IMR-90 (cell line): ENCODE results near the gene UBE2E2. TPM values are rescaled to one million over a fixed set of nuclear protein-coding genes. Genes with fewer than 3 reads are reported as not detected.

Experiments
- ATAC-seq: fragments of 200-7000 bp; cut with Tn5 transposase; 2 replicates; pipeline ENCODE4 v1.9.1; 2020; ENCODE audit warnings: low read depth, mild to moderate bottlenecking, moderate library complexity
- BruUV-seq: library from RNA; stranded (reverse); fragments of 400-500 nt; replicated peaks from 2 replicates; lab custom pipeline; 2021; lab: Mats Ljungman, UMichigan
- CTCF ChIA-PET: fragments of 300-600 bp; formaldehyde crosslinking; extraction: SDS; loops from one replicate; lab custom pipeline; 2021; ENCODE audit warnings: antibody characterized with exemption; lab: Yijun Ruan, JAX
- POLR2A ChIA-PET: fragments of 300-600 bp; sonication (Branson Sonifier 250); formaldehyde crosslinking; loops from one replicate; lab custom pipeline; 2022; ENCODE audit warnings: antibody characterized with exemption; ENCODE audit not compliant: unreplicated experiment; lab: Charles Lee
- DNase-seq: peaks from one replicate; pipeline ENCODE4 v3.0.0; 2013
- H2AFZ ChIP-seq: replicated peaks from 2 replicates; pipeline ENCODE3; 2013; ENCODE audit warnings: low read length, mild to moderate bottlenecking; ENCODE audit not compliant: poor library complexity
- H2AK5ac ChIP-seq: 2 replicates; pipeline ENCODE4 v1.6.1; 2013; ENCODE audit warnings: low read depth, low read length, inconsistent platforms
- H2AK9ac ChIP-seq: replicated peaks from 2 replicates; pipeline ENCODE3; 2013; ENCODE audit warnings: mild to moderate bottlenecking, low read depth, low read length, moderate library complexity; ENCODE audit not compliant: poor library complexity
- H2BK120ac ChIP-seq: 2 replicates; pipeline ENCODE4 v1.6.1; 2013; ENCODE audit warnings: low read depth, low read length, inconsistent platforms
- H2BK15ac ChIP-seq: 3 replicates; pipeline ENCODE4 v1.6.1; 2013; ENCODE audit warnings: low read depth, low read length, inconsistent platforms
- H2BK20ac ChIP-seq: 2 replicates; pipeline ENCODE4 v1.6.1; 2013; ENCODE audit warnings: low read depth, mild to moderate bottlenecking, inconsistent platforms, low read length, moderate library complexity
- H2BK5ac ChIP-seq: 2 replicates; pipeline ENCODE4 v1.6.1; 2013; ENCODE audit warnings: mild to moderate bottlenecking, low read depth, low read length, inconsistent platforms; ENCODE audit not compliant: poor library complexity, severe bottlenecking
- H3K14ac ChIP-seq: replicated peaks from 2 replicates; pipeline ENCODE4 v1.6.1; 2013; ENCODE audit warnings: low read depth, low read length, inconsistent platforms
- H3K18ac ChIP-seq: 2 replicates; pipeline ENCODE4 v1.6.1; 2013; ENCODE audit warnings: low read depth, low read length, control low read depth
- H3K23ac ChIP-seq: 2 replicates; pipeline ENCODE4 v1.6.1; 2013; ENCODE audit warnings: low read depth, low read length, inconsistent platforms
- H3K27ac ChIP-seq: 2 replicates; pipeline ENCODE4 v1.5.1; 2013; ENCODE audit warnings: mild to moderate bottlenecking, control low read depth, low read length; ENCODE audit not compliant: insufficient read depth
- H3K27me3 ChIP-seq: 2 replicates; pipeline ENCODE4 v1.6.1; 2013; ENCODE audit warnings: low read length; ENCODE audit not compliant: control insufficient read depth, insufficient read depth
- H3K36me3 ChIP-seq: 2 replicates; pipeline ENCODE4 v1.6.1; 2013; ENCODE audit warnings: low read length, mixed read lengths; ENCODE audit not compliant: control insufficient read depth, insufficient read depth
- H3K4ac ChIP-seq: 2 replicates; pipeline ENCODE4 v1.6.1; 2013; ENCODE audit warnings: low read depth, low read length, inconsistent platforms
- H3K4me1 ChIP-seq: 2 replicates; pipeline ENCODE4 v1.6.1; 2013; ENCODE audit warnings: low read length, mixed read lengths; ENCODE audit not compliant: control insufficient read depth, insufficient read depth
- H3K4me2 ChIP-seq: 2 replicates; pipeline ENCODE4 v1.6.1; 2013; ENCODE audit warnings: low read depth, mild to moderate bottlenecking, control low read depth, low read length, moderate library complexity
- H3K4me3 ChIP-seq: 2 replicates; pipeline ENCODE4 v1.5.1; 2013; ENCODE audit warnings: low read depth, mild to moderate bottlenecking, control low read depth, low read length, moderate library complexity; ENCODE audit not compliant: insufficient read depth
- H3K56ac ChIP-seq: 2 replicates; pipeline ENCODE4 v1.6.1; 2013; ENCODE audit warnings: low read length, inconsistent platforms; ENCODE audit not compliant: insufficient read depth; ENCODE audit errors: extremely low read depth
- H3K79me1 ChIP-seq, 2 experiments: 2 replicates each; pipeline ENCODE4 v1.6.1; 2013; ENCODE audit warnings: low read length in 2 of 2, inconsistent platforms in 1 of 2, low read depth in 1 of 2
- H3K9ac ChIP-seq: 2 replicates; pipeline ENCODE4 v1.6.1; 2013; ENCODE audit warnings: low read depth, low read length, control low read depth
- H3K9me1 ChIP-seq: 2 replicates; pipeline ENCODE4 v1.6.1; 2013; ENCODE audit warnings: low read length, inconsistent platforms; ENCODE audit not compliant: insufficient read depth
- H3K9me3 ChIP-seq: 2 replicates; pipeline ENCODE4 v1.6.1; 2013; ENCODE audit warnings: low read length; ENCODE audit not compliant: control insufficient read depth, insufficient read depth
- H4K20me1 ChIP-seq: 2 replicates; pipeline ENCODE4 v1.6.1; 2013; ENCODE audit warnings: low read length, inconsistent platforms; ENCODE audit not compliant: insufficient read depth
- H4K5ac ChIP-seq: 2 replicates; pipeline ENCODE4 v1.6.1; 2013; ENCODE audit warnings: mild to moderate bottlenecking, low read depth, low read length, control low read depth
- H4K8ac ChIP-seq, 2 experiments: 2 replicates each; pipeline ENCODE4 v1.6.1; 2013; ENCODE audit warnings: low read depth in 2 of 2, low read length in 2 of 2, control low read depth in 1 of 2, inconsistent platforms in 1 of 2
- H4K91ac ChIP-seq: 2 replicates; pipeline ENCODE4 v1.6.1; 2013; ENCODE audit warnings: low read depth, low read length, inconsistent platforms; ENCODE audit not compliant: insufficient read depth
- CTCF ChIP-seq: conservative IDR thresholded peaks from 2 replicates; pipeline ENCODE4 v1.5.1; 2012; ENCODE audit warnings: mild to moderate bottlenecking, low read depth, low read length, improper control_type of control experiment
- FOS ChIP-seq: fragments of 150-350 bp; IDR thresholded peaks from 2 replicates; pipeline ENCODE4 v1.6.1; 2016; ENCODE audit warnings: low read depth, low read length
- MAZ ChIP-seq: IDR thresholded peaks from 2 replicates; pipeline ENCODE4 v1.6.1; 2012; ENCODE audit warnings: low read depth, mild to moderate bottlenecking, low read length, improper control_type of control experiment, moderate library complexity, borderline replicate concordance
- MXI1 ChIP-seq: IDR thresholded peaks from 2 replicates; pipeline ENCODE4 v1.6.1; 2012; ENCODE audit warnings: low read depth, mild to moderate bottlenecking, low read length, moderate library complexity, borderline replicate concordance
- dilution Hi-C: fragments of 300-500 bp; cut with HindIII; formaldehyde crosslinking; loops from one replicate; pipeline ENCODE4 v1.14.3; 2018; ENCODE audit warnings: low sequenced_read_pairs; ENCODE audit not compliant: unreplicated experiment
- in situ Hi-C: fragments of 300-500 bp; cut with MboI; formaldehyde crosslinking; loops from 3 replicates; pipeline ENCODE4 v1.14.3; 2019; ENCODE audit warnings: low sequenced_read_pairs, inconsistent platforms, mixed read lengths
- intact Hi-C: fragments of 100-400 bp; cut with micrococcal nuclease; formaldehyde crosslinking; loops from 2 replicates; pipeline ENCODE4 v1.10.0; 2022
- polyA plus RNA-seq, 3 experiments: library from polyadenylated mRNA; depleted of rRNA; stranded (reverse); fragments of >200 nt; gene quantifications; 2 replicates each; pipeline ENCODE4 v1.2.3, GENCODE V29; 2012; ENCODE audit warnings: low replicate concordance in 1 of 3
- total RNA-seq: library from RNA; depleted of rRNA; stranded (reverse); fragments of >200 nt; gene quantifications from 2 replicates; pipeline ENCODE4 v1.2.3, GENCODE V29; 2012

UBE2E2 gene
- total and polyA plus RNA-seq, 2 of the 4 experiments (the other 2 are of a cell fraction): 18.6 to 32.7 TPM

GRCh38 chr3:23422517-23422851 is 219.4 kb downstream of the UBE2E2 start:
- no peaks in the 10 kb centered on the region for H3K4me1 ChIP-seq
- no peak overlapping the region for H4K8ac ChIP-seq
- intact Hi-C loops (no loop called here), dilution Hi-C loops (no loop called here), in situ Hi-C loops (no loop called here)
- ATAC-seq (no peak), DNase-seq (no peak)
- no peak overlapping the region for H4K91ac ChIP-seq
- BruUV-seq: no TSS peak
- ChIA-PET POLR2A (interaction anchor here (0.6 kb wide), 1 partner anchor 39 kb away, joined by 5 read pairs; no protein-coding TSS in a partner anchor), CTCF (no interaction called here)
- H2AFZ ChIP-seq: no peak overlapping the region
- no peak overlapping the region for H3K23ac ChIP-seq
- H2BK5ac ChIP-seq: no peak overlapping the region
- H3K27me3 ChIP-seq: no peaks in the 10 kb centered on the region
- no peak overlapping the region for H3K4me3 ChIP-seq
- H2AK5ac ChIP-seq: no peak overlapping the region
- no peak overlapping the region for H4K5ac ChIP-seq
- H3K27ac ChIP-seq: no peak overlapping the region
- no peaks in the 10 kb centered on the region for H3K9me3 ChIP-seq
- no peaks in the 10 kb centered on the region for H3K36me3 ChIP-seq
- H3K9ac ChIP-seq: no peak overlapping the region
- H2BK15ac ChIP-seq: no peak overlapping the region
- H2BK20ac ChIP-seq: no peak overlapping the region
- H3K9me1 ChIP-seq: no peaks in the 10 kb centered on the region; the same call in 1 of the 2 replicates
- H3K56ac ChIP-seq: no peak overlapping the region
- H2BK120ac ChIP-seq: no peak overlapping the region
- H2AK9ac ChIP-seq: no peak overlapping the region
- H3K14ac ChIP-seq: no peak overlapping the region
- H3K4me2 ChIP-seq: no peak overlapping the region
- no peak for TF ChIP-seq MXI1
- TF ChIP-seq CTCF: no peak
- no peak for TF ChIP-seq MAZ
- TF ChIP-seq FOS: no peak
- no peak overlapping the region for H3K18ac ChIP-seq
- H3K79me1 ChIP-seq: peaks cover 0 to 9% of the 10 kb centered on the region in 2 experiments; a peak in 1 of 4 replicates
- H4K20me1 ChIP-seq: no peaks in the 10 kb centered on the region
- H3K4ac ChIP-seq: no peak overlapping the region
